Cardiac muscle cell (in vitro differentiated cells and primary cell): ENCODE results near the gene HENMT1. TPM values are rescaled to one million over a fixed set of nuclear protein-coding genes. Genes with fewer than 3 reads are reported as not detected.
"Not testable (repeated sequence)": the region's sequence is repeated elsewhere in the genome, so short reads cannot be mapped to it uniquely, and the experiment has no call there.

Source experiments
- DNase-seq, 2 donors: peaks; one replicate each; pipeline versions ENCODE4 v3.0.0 to v3.0.0-alpha.2; 2010 to 2017; ENCODE audit warnings: low read depth in 1 of 2, low spot score in 1 of 2
- H3K27ac ChIP-seq: fragments of 200-600 bp; sonication (generic); 2 replicates; pipeline ENCODE4 v1.5.1; 2016
- H3K27me3 ChIP-seq: fragments of 200-600 bp; sonication (generic); 2 replicates; pipeline ENCODE4 v1.6.0; 2016; ENCODE audit warnings: control low read depth
- H3K36me3 ChIP-seq: fragments of 200-600 bp; sonication (generic); 2 replicates; pipeline ENCODE4 v1.5.1; 2016; ENCODE audit warnings: control low read depth
- H3K4me1 ChIP-seq: fragments of 200-600 bp; sonication (generic); 2 replicates; pipeline ENCODE4 v1.8.1; 2017; ENCODE audit warnings: low read depth, mild to moderate bottlenecking, mixed run types
- H3K4me3 ChIP-seq: fragments of 200-600 bp; sonication (generic); 2 replicates; pipeline ENCODE4 v1.5.1; 2016; ENCODE audit warnings: mild to moderate bottlenecking
- H3K9me3 ChIP-seq: fragments of 200-600 bp; sonication (generic); 2 replicates; pipeline ENCODE4 v1.5.1; 2017; ENCODE audit warnings: low read depth, mild to moderate bottlenecking, control low read depth
- CTCF ChIP-seq: IDR thresholded peaks from 2 replicates; pipeline ENCODE4 v1.5.1; 2012; ENCODE audit warnings: low read depth, mild to moderate bottlenecking, low read length
- polyA plus RNA-seq: library from polyadenylated mRNA; unstranded; fragments of >200 nt; fragmentation: Nextera tagmentation; extraction: Ambion mirVana; gene quantifications from 2 replicates; pipeline ENCODE4 v1.2.1, GENCODE V29; 2016
- total RNA-seq: library from RNA; depleted of rRNA; stranded (reverse); fragments of >200 nt; gene quantifications from 2 replicates; pipeline ENCODE4 v1.2.3, GENCODE V29; 2016

HENMT1 gene
- total RNA-seq (0.56 and 1.1 TPM in 2 replicates), polyA plus RNA-seq (1.9 and 3.9 TPM in 2 replicates)

- H3K27me3 ChIP-seq, result peaks cover 25% of the 10 kb centered on the region
- no peak for TF ChIP-seq CTCF
- H3K4me3 ChIP-seq, result peak within 1 kb of the TSS; percentile 33
- peak; percentile 38 to 85 for DNase-seq
- H3K27ac ChIP-seq, result no peak within 1 kb of the TSS
- H3K9me3 ChIP-seq, result no peaks in the 10 kb centered on the region
- no peaks in the 10 kb centered on the region for H3K4me1 ChIP-seq
- no peaks in the 10 kb centered on the region for H3K36me3 ChIP-seq
Measured at GRCh38 chr1:108661030-108661609, at the start of gene HENMT1. HENMT1 (minus strand) TSS chr1:108661093; CDS start chr1:108659884, 1,209 bp downstream.

GRCh38 chr1:108708691-108709660, 48.1 kb upstream of the HENMT1 start:
- Histone ChIP-seq H3K4me3 (no peak overlapping the region), H3K27ac (no peak overlapping the region), H3K9me3 (no peaks in the 10 kb centered on the region), H3K36me3 (no peaks in the 10 kb centered on the region), H3K4me1 (no peaks in the 10 kb centered on the region), H3K27me3 (no peaks in the 10 kb centered on the region)
- TF ChIP-seq CTCF, result no peak
- DNase-seq, result peak in 1 of 2 donors; percentile 59

GRCh38 chr1:108706643-108707042, 45.8 kb upstream of the HENMT1 start:
- no peaks in the 10 kb centered on the region for H3K36me3 ChIP-seq
- no peaks in the 10 kb centered on the region for H3K27me3 ChIP-seq
- DNase-seq, result no peak
- H3K4me1 ChIP-seq, result no peaks in the 10 kb centered on the region
- TF ChIP-seq CTCF, result no peak
- H3K9me3 ChIP-seq, result no peaks in the 10 kb centered on the region
- no peak overlapping the region for H3K27ac ChIP-seq
- H3K4me3 ChIP-seq, result no peak overlapping the region

- peak in 1 of 2 donors; percentile 67 for DNase-seq
- TF ChIP-seq CTCF, result no peak
- H3K4me3 ChIP-seq, result no peak overlapping the region
- no peaks in the 10 kb centered on the region for H3K9me3 ChIP-seq
- H3K36me3 ChIP-seq, result peaks cover 13% of the 10 kb centered on the region
- no peak overlapping the region for H3K27ac ChIP-seq
- no peaks in the 10 kb centered on the region for H3K27me3 ChIP-seq
- H3K4me1 ChIP-seq, result no peaks in the 10 kb centered on the region
Measured at GRCh38 chr1:108704496-108704895, 43.6 kb upstream of the HENMT1 start.

GRCh38 chr1:108703939-108704338, 43.0 kb upstream of the HENMT1 start:
- DNase-seq, result no peak
- H3K27ac ChIP-seq, result no peak overlapping the region
- TF ChIP-seq CTCF, result no peak

GRCh38 chr1:108702109-108702508, 41.2 kb upstream of the HENMT1 start:
- H3K36me3 ChIP-seq, result peaks cover 34% of the 10 kb centered on the region
- H3K9me3 ChIP-seq, H3K27ac ChIP-seq, H3K27me3 ChIP-seq, H3K4me3 ChIP-seq, H3K4me1 ChIP-seq, DNase-seq: not testable (repeated sequence)

More at GRCh38 chr1:108703939-108704338, 43.0 kb upstream of the HENMT1 start:
- H3K4me1 ChIP-seq, result no peaks in the 10 kb centered on the region
- H3K36me3 ChIP-seq, result peaks cover 18% of the 10 kb centered on the region
- H3K27me3 ChIP-seq, result no peaks in the 10 kb centered on the region
- H3K4me3 ChIP-seq, result no peak overlapping the region
- H3K9me3 ChIP-seq, result no peaks in the 10 kb centered on the region
